PC-3 (cell line): ENCODE measurements around the gene PLEKHA6.

Experiments used
- EZH2 ChIP-seq: fragments of 300-600 bp; sonication (generic); IDR thresholded peaks from one replicate; pipeline ENCODE4 v1.6.1; 2017; ENCODE audit warnings: antibody characterized with exemption, mild to moderate bottlenecking, low read length; ENCODE audit not compliant: unreplicated experiment
- EZH2phosphoT487 ChIP-seq: fragments of 300-600 bp; sonication (generic); IDR thresholded peaks from 2 replicates; pipeline ENCODE4 v1.6.1; 2018; ENCODE audit warnings: mild to moderate bottlenecking, antibody characterized with exemption, low read length, borderline replicate concordance
- TF ChIP-seq, protein P1 (sequence below): fragments of 300-600 bp; sonication (generic); conservative IDR thresholded peaks from 2 replicates; pipeline ENCODE4 v1.5.1; 2017; ENCODE audit warnings: antibody characterized with exemption, low read depth, mild to moderate bottlenecking, low read length

DNA sequence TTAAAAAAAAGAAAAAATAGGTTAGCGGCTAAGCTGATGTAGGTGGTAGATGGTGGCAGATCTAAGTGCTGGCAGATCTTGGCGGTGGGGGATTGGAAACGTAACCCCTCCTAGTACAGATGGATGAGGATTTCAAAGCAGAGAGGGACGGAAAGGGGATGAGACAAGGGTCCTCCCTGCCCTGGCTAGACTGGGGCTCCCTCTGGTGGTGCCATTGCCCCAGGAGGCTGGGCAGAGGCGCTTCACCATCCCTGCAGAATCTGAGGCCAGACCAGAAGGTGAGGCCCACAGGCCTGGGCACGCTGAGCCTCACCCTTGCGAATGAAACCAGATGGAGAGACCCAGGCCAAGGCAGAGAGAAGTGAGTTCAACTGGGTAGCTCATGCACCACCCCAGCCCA lies 7.0 kb upstream of the PLEKHA6 start:
- TF ChIP-seq EZH2 (no peak), EZH2phosphoT487 (no peak)
- TF ChIP-seq, protein P1, sequence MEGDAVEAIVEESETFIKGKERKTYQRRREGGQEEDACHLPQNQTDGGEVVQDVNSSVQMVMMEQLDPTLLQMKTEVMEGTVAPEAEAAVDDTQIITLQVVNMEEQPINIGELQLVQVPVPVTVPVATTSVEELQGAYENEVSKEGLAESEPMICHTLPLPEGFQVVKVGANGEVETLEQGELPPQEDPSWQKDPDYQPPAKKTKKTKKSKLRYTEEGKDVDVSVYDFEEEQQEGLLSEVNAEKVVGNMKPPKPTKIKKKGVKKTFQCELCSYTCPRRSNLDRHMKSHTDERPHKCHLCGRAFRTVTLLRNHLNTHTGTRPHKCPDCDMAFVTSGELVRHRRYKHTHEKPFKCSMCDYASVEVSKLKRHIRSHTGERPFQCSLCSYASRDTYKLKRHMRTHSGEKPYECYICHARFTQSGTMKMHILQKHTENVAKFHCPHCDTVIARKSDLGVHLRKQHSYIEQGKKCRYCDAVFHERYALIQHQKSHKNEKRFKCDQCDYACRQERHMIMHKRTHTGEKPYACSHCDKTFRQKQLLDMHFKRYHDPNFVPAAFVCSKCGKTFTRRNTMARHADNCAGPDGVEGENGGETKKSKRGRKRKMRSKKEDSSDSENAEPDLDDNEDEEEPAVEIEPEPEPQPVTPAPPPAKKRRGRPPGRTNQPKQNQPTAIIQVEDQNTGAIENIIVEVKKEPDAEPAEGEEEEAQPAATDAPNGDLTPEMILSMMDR: peak; percentile 75
